ENCODE results near the gene AK4. TPM values are rescaled to one million over a fixed set of nuclear protein-coding genes. Genes with fewer than 3 reads are reported as not detected.
A peak's percentile ranks its signal among the peaks of the same experiment; 100 is the strongest.

Gene AK4
- total RNA-seq, 1 donor from 2014 or later = 23.4 TPM

GRCh38 chr1:65264197-65264929 lies 116.4 kb downstream of the AK4 start:
- peak overlapping the region; percentile 81 for H3K4me3 Mint-ChIP-seq (ENCODE audit: unreplicated experiment)
- no peaks in the 10 kb centered on the region for H3K27me3 Mint-ChIP-seq (ENCODE audit: unreplicated experiment)
- no peak for DNase-seq (ENCODE audit: extremely low spot score, unreplicated experiment)
- H3K4me1 Mint-ChIP-seq (ENCODE audit: unreplicated experiment) = peaks cover 66% of the 10 kb centered on the region
- no peaks in the 10 kb centered on the region for H3K36me3 Mint-ChIP-seq (ENCODE audit: unreplicated experiment)
- TF ChIP-seq CTCF (IDR thresholded peaks at IDR 0.05) = no peak
- no peaks in the 10 kb centered on the region for H3K9me3 Mint-ChIP-seq (ENCODE audit: unreplicated experiment)
- H3K27ac Mint-ChIP-seq (ENCODE audit: unreplicated experiment) = peak overlapping the region; percentile 85

- Mint-ChIP-seq H3K4me1 (ENCODE audit: unreplicated experiment) (peaks cover 63% of the 10 kb centered on the region), H3K9me3 (ENCODE audit: unreplicated experiment) (no peaks in the 10 kb centered on the region), H3K4me3 (ENCODE audit: unreplicated experiment) (peak overlapping the region; percentile 81), H3K27ac (ENCODE audit: unreplicated experiment) (peak overlapping the region; percentile 85), H3K36me3 (ENCODE audit: unreplicated experiment) (no peaks in the 10 kb centered on the region), H3K27me3 (ENCODE audit: unreplicated experiment) (no peaks in the 10 kb centered on the region)
- no peak for TF ChIP-seq CTCF (IDR thresholded peaks at IDR 0.05)
- no peak for DNase-seq (ENCODE audit: extremely low spot score, unreplicated experiment)
Observed at GRCh38 chr1:65265296-65265650, 117.3 kb downstream of the AK4 start.

GRCh38 chr1:65265651-65266351 lies 117.8 kb downstream of the AK4 start:
- DNase-seq (ENCODE audit: extremely low spot score, unreplicated experiment) = no peak
- H3K36me3 Mint-ChIP-seq (ENCODE audit: unreplicated experiment) = no peaks in the 10 kb centered on the region
- peak overlapping the region; percentile 85 for H3K27ac Mint-ChIP-seq (ENCODE audit: unreplicated experiment)
- H3K27me3 Mint-ChIP-seq (ENCODE audit: unreplicated experiment) = no peaks in the 10 kb centered on the region
- peaks cover 58% of the 10 kb centered on the region for H3K4me1 Mint-ChIP-seq (ENCODE audit: unreplicated experiment)
- H3K4me3 Mint-ChIP-seq (ENCODE audit: unreplicated experiment) = peak overlapping the region; percentile 81
- peak; percentile 47 for TF ChIP-seq CTCF (IDR thresholded peaks at IDR 0.05)
- no peaks in the 10 kb centered on the region for H3K9me3 Mint-ChIP-seq (ENCODE audit: unreplicated experiment)

- no peaks in the 10 kb centered on the region for H3K36me3 Mint-ChIP-seq (ENCODE audit: unreplicated experiment)
- H3K27me3 Mint-ChIP-seq (ENCODE audit: unreplicated experiment) = no peaks in the 10 kb centered on the region
- H3K9me3 Mint-ChIP-seq (ENCODE audit: unreplicated experiment) = no peaks in the 10 kb centered on the region
- peaks cover 52% of the 10 kb centered on the region for H3K4me1 Mint-ChIP-seq (ENCODE audit: unreplicated experiment)
- no peak for TF ChIP-seq CTCF (IDR thresholded peaks at IDR 0.05)
- H3K27ac Mint-ChIP-seq (ENCODE audit: unreplicated experiment) = peak overlapping the region; percentile 85
- DNase-seq (ENCODE audit: extremely low spot score, unreplicated experiment) = no peak
- H3K4me3 Mint-ChIP-seq (ENCODE audit: unreplicated experiment) = peak overlapping the region; percentile 81
Observed at GRCh38 chr1:65266476-65266875, 118.5 kb downstream of the AK4 start.

- Mint-ChIP-seq H3K36me3 (ENCODE audit: unreplicated experiment) (no peaks in the 10 kb centered on the region), H3K4me1 (ENCODE audit: unreplicated experiment) (peaks cover 57% of the 10 kb centered on the region), H3K27me3 (ENCODE audit: unreplicated experiment) (no peaks in the 10 kb centered on the region), H3K27ac (ENCODE audit: unreplicated experiment) (peak overlapping the region; percentile 85), H3K4me3 (ENCODE audit: unreplicated experiment) (peak overlapping the region; percentile 11), H3K9me3 (ENCODE audit: unreplicated experiment) (no peaks in the 10 kb centered on the region)
- no peak for TF ChIP-seq CTCF (IDR thresholded peaks at IDR 0.05)
- no peak for DNase-seq (ENCODE audit: extremely low spot score, unreplicated experiment)
Observed at GRCh38 chr1:65267271-65267670, 119.3 kb downstream of the AK4 start.
